NCI-H446 treated with DMSO at 0.1 percent for 48 hours (cell line): Measurements from ENCODE around the gene EIF4E.
A peak's percentile ranks its signal among the peaks of the same experiment; 100 is the strongest.
"Not testable (repeated sequence)": the region's sequence is repeated elsewhere in the genome, so short reads cannot be mapped to it uniquely, and the experiment has no call there.

Experiments
- DNase-seq: peaks from one replicate; lab custom pipeline; 2025; lab: John Stamatoyannopoulos, UW

EIF4E gene

DNA sequence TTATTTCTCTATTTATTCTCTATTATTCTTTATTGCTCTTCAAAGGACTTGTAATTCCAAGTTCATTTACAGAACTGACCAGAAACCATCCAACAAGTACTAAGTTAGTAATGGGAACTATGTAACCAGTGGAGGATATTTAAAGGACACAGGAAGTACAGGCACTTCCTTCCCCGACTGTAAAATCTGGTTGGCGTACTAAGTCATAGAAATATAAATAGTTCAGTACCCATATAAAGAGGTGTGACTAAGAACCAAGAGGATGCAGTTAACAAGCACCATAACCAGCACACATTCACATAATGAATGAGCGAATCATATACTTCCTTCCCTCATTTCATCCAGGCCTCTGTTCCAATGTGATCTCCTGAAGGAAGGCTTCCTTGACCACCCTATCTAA, 3.6 kb upstream of the EIF4E start:
- DNase-seq, result no peak

DNA sequence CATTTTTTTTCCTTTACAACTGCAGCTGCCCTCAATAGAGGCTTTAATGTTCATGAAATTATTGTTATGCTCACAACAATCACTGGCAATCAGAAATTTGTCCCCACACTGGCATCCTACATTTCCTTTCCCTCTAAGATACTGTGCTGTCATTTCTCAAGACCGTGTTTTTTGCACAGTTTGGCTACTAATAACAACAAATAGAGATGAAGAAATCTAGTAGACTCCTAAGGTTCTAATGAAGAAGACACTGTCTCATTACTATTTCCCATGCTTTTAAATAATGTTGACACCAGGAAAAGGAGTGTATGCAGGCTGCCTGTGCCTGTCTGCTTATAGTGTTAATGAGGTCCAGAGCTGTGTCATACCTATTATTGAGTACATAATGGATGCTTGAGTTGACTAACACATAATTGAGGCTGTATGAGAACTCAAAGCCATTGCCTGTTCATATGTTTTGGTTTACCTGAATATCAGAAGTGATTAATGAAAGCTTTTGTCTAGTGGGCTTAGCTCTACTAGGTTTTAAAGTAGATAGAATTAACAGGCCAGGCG, 1.5 kb upstream of the EIF4E start:
- DNase-seq, result no peak

DNA sequence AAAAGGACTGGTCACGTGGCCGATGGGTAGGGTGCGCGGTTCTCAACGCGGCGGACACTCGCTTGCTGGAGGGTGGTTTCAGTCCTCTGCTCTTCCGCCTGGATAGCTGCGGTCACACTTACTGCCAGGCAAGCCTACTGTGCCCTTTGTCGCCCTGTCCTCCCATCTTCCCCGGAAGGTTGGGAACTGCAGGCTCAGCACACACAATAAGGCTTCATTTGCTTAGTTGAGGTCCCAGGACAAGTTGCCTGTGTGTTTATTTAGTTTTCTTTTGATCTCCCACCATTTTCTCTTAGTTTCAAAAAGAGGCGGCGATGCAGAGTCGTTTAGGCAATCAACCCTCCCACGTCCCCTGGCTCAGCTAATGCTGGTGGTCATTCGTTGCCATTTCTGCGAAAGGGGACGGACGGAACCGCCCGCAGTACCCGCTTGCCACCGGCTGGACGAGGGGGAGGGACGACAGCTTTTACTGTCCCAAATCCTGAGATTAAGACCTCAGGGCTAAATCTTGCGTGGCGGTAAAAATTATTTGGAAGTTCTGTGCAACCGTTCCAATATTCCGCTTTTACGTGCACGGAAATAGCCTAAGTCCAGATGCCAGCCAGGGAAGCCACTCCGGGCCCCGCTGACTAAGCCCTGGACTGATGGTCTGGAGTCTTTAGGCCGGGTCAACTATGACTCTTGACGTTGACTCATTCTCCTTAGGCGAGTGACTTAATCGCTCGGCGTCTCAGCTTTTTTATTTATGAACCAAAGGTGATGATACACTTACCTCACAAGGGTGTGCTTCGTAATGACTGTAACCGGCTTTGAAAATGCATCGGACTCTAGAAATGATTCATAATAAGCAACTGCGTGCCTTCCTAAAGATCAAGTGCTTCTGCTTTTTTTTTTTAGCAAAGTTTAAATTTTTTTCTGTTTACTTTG, 671 bp upstream of the EIF4E start:
- no peak for DNase-seq

DNA sequence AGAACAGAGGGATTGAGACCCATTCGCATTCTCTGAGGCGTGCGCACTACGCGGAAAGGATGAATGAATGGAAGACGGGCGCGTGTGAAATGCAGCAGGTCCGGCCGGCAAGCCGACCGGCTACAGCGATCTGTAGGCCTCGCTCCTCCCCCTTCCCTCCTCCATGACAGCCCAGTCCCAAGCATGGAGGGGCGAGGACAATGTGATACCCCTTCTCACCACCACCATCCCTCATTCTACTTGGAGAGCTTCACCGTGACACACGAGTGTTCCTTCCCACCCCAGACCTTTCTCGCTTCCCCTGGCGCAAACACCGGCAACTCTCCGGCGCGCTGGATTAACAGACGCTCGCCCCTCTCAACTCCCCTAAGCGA, 815 bp downstream of the EIF4E start:
- peak; percentile 70 for DNase-seq

GRCh38 chr4:98926257-98926656, 2.7 kb downstream of the EIF4E start:
- DNase-seq, result not testable (repeated sequence)

DNA sequence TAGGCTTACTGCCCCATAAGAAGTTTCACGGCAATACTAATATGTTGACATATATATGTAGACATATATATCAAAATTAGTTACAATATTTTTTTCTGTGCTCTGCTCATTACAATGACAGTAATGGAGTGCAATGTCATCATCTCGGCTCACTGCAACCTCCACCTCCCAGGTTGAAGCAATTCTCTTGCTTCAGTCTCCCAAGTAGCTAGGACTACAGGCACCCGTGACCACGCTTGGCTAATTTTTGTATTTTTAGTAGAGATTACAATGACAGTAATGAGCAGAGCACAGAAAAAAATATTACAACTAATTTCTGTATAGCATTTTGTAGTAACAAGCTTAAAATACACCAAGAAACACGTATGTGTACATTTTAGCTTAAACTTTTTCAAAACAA, 7.6 kb downstream of the EIF4E start:
- no peak for DNase-seq

DNA sequence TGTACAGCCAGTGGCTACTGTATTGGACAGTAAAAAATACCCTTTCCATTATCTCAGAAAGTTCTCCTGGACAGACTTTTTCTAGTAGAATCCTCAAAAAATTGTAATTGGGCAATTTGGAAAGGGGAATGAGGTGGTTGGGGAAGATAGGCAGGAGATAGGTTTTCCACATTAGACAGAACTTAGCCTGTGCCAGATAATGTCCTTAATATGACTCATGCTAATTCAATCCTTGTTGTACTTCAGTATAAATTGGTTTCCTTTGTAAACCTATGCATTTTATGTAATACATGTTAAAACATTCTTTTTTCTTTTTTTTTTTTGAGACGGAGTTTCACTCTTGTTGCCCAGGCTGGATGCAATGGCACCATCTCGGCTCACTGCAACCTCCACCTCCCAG, 8.9 kb downstream of the EIF4E start:
- no peak for DNase-seq

GRCh38 chr4:98910728-98911127, 18.2 kb downstream of the EIF4E start:
- not testable (repeated sequence) for DNase-seq

- DNase-seq, result no peak
Measured at GRCh38 chr4:98909646-98910401, 19.1 kb downstream of the EIF4E start.

DNA sequence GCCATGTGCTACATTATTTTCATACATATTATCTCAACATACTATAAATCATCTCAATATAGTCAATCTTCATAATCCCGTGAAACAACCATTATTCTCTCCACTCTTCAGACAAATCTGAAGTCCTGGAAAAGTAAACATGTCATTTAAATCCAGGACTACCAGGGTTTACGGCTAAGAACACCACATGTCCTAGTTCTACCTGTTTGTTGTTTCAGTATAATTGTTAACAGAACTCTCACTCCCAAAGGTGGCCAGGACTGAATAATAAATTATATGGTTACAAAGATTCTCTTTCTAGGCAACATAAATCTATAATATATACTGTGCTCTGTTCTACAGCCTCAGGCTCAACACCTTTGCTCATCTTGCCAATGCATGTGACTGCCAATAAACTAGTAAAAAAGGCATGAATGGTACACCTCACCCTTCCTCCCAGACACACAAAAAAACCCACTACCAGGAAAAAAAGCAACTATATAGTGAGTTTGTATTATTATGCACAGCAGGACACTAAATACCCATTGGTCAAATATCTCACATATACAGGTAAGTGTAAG, 20.1 kb downstream of the EIF4E start:
- DNase-seq, result no peak

DNA sequence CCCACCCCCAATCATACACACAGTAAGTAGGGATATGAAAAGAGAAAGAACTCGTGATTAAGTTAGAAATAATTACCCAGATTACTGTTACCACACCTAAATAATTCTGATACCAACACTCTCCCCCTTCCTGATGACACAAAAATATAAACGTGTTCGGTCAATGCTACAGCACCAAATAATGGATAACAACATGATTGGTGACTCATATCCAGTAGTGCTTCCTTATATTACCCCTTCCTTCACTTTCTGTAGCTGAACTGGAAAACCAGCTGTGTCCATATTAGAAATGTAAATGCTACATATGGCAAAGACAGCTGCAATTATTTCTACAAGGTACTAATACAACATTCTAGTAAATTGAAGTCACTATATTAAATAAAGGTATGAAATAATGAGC, 20.8 kb downstream of the EIF4E start:
- DNase-seq, result no peak

- DNase-seq, result no peak
Measured at GRCh38 chr4:98905839-98906238, 23.1 kb downstream of the EIF4E start.

- DNase-seq, result no peak
Measured at GRCh38 chr4:98905297-98905696, 23.6 kb downstream of the EIF4E start.

DNA sequence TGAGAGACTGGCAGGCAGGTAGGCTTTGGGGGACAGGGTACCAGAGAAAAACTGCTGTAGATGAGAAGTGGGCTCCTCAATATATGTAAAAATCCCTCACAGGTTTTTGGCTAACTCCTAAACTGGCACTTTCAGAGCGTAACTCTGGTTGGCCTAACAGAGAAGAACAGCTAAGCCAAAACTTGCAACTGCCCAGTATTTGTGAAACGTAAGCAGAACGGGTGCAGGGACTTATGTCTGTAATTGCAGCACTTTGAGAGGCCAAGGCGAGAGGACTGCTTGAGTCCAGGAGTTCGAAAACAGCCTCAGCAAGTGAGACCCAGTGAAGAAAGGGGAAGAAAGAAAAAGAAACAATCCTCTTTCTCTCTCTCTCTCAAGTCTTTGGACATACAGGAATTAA, 25.0 kb downstream of the EIF4E start:
- DNase-seq, result no peak

DNA sequence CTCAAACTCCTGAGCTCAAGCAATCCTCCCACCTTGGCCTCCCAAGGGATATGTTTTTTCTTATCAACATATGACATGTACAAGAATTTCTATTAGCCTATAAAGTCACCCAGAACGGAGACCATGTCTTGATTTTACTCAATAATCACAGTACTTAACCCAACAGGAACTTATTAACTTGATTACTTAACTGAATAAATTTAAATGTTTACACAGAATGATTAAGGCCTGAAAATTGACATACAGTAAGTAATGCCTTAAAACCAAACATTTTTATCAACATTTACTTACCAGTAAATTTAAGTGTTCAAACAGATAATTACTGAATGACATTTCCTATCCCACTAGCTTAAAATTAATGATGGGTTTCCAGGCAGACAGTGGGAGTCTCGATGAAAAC, 25.4 kb downstream of the EIF4E start:
- DNase-seq, result no peak

GRCh38 chr4:98899277-98899676, 29.7 kb downstream of the EIF4E start:
- no peak for DNase-seq

GRCh38 chr4:98891478-98892337, 37.2 kb downstream of the EIF4E start:
- DNase-seq, result no peak

DNA sequence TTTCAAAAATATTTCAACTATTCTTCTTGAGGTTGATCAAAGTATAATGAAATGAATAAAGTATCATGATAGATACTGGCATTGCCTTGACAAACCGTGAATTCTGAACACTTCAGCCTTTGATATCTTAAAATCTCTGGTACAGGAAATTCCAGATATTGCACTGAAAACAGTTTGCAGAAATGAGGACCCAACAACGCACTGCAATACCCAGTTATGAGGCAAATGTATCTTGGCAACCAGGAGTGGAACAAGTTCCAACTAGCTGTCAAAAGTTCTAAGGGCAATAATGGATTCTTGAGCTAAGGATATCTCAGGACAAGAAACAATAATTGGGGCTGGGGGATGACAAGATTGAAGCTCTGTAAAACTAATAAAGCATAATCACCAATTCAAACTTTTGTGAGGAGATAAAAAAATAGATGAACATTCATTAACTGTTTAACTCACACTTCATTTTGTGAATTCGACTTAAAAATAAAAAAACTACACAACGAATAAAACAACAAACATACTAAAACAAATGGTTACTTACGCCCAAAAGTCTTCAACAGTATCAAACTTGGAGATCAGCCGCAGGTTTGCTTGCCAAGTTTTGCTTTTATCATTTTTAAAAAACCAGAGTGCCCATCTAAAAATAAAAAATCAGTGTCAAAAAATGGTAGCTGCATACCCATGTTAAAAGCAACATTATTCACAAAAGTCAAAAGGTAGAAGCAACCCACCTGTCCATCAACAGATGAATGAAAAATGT, 38.1 kb downstream of the EIF4E start:
- DNase-seq, result no peak

- no peak for DNase-seq
Measured at GRCh38 chr4:98887145-98887544, 41.8 kb downstream of the EIF4E start.

- DNase-seq, result not testable (repeated sequence)
Measured at GRCh38 chr4:98886382-98886781, 42.6 kb downstream of the EIF4E start.

GRCh38 chr4:98880884-98881283, 48.0 kb downstream of the EIF4E start:
- not testable (repeated sequence) for DNase-seq
